ENCODE data around the gene DIO2. TPM values are rescaled to one million over a fixed set of nuclear protein-coding genes. Genes with fewer than 3 reads are reported as not detected.

DIO2 gene
- total RNA-seq, 1 experiment from 2014 or later = not detected

DNA sequence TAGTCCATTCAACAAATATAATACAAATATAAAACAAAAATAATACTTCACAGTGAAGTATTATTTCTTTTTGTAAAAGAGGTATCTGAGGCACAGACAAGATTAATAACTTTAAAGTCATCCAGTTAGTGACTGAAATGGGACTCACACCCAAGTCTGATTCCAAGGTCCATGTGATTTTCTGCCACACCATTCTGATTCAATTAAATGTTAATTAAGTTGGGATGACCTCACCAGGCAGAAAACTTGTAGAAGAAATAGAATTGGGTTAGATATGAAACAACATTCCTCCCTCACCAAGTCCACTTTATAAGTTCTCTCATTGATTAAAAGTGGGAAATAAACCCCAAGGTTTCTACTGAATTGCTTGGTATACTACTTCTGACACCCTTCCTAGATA, 34.4 kb downstream of the DIO2 start:
- no peak for DNase-seq (ENCODE audit: low spot score)
- in situ Hi-C loops (cut with HindIII; ENCODE audit: low sequenced_read_pairs) = no loop called here

DNA sequence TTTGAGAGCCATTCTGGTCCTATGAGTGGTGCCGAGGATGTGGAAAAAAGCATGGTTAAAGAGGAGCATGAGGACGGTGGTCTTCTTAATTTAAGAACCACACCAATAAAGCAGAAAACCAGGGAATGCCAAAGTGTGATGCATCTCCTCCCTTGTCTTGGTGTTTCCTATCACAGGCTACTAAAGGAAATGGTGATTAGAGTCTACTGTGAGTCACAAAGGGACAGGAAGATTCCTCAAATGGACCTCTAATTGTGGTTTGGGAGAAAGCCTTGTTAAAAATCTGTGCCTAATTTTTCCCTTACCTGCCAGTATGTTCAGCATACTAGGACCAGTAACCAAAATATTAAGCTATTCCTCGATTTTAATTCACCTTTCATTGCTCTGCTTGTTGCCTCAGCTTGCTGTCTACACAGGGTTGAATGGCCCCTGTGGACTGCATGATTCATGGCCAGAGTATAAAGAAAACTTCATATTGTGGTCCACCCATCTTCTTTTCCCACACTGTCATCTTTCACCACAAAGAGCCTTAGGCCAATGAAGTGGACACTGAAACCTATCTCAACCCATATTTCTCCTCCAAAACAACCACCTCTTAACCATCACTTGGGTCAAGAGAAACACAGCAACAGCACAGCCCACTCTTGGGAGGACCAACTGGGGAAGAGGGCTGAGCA, 38.8 kb downstream of the DIO2 start:
- in situ Hi-C loops (cut with HindIII; ENCODE audit: low sequenced_read_pairs) = no loop called here
- no peak for DNase-seq (ENCODE audit: low spot score)

DNA sequence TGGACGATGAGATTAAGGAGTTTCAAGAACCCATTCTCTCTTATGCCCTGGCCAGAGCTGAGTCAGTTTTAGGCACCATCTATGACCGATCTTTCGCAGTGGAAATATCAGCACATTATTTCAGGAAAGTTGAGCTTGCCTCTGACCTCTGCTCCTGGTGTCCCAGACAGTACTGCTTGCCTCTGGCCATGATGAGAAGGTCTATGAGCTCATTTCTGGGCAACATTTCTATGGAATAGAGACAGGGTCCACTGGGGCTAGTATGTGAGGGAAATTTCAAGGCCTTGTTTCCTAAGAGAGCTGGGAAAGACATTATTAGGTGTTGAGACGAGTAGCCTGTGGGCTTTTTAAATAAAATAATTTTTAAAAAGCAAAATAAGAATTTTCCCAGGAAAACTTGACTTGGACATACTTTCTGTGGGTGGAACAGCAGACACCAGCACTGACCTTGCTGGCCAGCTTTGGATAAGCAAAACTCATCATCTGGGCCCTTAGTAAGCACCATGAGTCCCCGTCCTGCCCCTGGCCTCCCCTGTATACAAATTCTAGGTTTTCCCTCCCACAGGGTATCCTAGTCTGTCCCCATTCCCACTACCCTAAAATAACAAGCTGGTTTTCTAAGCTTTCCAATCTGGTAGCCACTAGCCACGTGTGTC, 43.4 kb downstream of the DIO2 start:
- in situ Hi-C loops (cut with HindIII; ENCODE audit: low sequenced_read_pairs) = no loop called here
- no peak for DNase-seq (ENCODE audit: low spot score)

DNA sequence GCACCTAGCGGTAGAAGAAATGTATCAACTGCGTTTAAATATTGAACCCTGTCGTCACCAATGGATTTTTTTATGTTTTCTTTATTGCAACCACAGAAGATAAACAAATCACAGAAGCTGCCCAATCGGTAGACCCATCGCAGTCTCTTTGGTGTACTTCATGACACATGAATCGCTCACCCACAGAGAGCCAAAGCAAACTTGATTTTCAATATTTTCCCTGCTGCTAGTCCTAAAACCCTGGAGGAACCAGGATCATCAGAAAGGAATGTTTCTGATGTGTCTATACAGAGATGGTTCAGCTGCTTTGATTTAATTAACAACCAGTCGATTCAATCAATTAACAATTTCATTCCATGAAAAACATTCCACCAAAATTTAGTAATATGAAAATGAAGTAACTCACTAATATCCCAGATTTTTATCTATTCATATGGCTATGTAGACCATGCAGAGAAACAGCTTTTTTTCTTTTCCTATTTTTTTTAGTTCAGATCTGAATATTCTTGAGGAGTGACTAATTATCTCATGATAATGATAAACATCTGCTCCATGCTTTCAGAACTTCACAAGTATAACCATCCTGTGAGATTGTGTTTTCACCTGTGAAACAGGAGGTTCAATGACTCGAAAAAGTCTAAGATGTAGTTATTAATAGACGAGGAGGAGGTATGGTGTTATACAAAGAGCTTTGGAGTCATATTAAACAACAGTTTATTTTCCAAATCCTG, 46.1 kb downstream of the DIO2 start:
- no peak for DNase-seq (ENCODE audit: low spot score)
- in situ Hi-C loops (cut with HindIII; ENCODE audit: low sequenced_read_pairs) = no loop called here

DNA sequence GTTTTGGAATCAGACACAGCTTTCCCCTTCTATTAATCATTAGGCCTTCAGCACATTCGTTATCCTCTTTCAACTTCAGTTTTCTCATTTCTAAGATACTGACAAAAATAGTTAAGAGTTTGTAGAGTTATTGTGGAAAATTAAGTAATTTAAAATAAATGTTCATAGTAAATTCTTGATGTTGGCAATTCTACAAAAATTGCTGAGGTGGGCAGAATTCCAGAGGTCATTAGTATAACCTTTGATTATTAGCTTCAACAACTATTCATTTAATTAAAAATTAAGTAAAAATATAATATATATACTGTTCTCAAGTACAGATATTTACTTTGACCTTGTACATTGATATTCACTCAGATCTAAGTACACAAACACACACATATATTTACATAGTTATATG, 58.5 kb downstream of the DIO2 start:
- in situ Hi-C loops (cut with HindIII; ENCODE audit: low sequenced_read_pairs) = no loop called here
- DNase-seq (ENCODE audit: low spot score) = no peak

DNA sequence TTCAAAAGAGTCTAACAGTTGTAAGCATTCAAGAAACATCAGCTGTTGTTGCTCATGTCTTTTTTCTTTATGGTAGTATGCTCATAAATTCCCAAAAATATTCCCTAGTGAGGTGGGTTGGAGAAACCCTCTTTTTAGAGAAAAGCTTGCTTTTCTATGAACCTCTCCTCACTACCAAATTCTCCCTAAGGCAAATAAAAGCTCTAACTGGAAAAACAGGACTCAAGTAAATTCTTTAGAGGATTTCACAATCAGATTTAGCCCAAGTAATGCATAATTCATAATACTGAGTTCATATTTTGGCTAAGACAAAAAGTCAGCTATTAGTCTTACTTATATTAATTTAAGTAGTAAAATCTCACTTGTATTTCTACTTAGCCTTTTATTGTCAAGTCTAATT, 59.1 kb downstream of the DIO2 start:
- in situ Hi-C loops (cut with HindIII; ENCODE audit: low sequenced_read_pairs) = no loop called here
- no peak for DNase-seq (ENCODE audit: low spot score)

DNA sequence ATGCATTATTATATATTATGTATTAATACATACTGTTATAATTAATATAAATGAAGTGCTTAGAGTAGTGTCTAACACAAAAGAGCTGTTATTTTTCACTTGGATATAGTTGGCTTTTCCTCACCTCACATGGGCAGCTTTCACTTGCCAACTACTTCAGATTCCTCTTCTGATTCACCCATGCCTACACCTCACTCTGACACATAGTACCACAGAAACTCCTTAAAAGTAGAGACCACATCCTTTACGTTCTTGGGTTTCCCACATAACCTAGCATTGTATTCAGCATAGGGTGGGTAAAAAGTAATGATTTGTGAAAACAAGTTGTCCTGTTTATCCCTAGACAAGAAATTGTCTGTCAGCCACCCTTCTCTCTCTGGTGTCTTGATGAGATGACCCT, 61.0 kb downstream of the DIO2 start:
- in situ Hi-C loops (cut with HindIII; ENCODE audit: low sequenced_read_pairs) = no loop called here
- no peak for DNase-seq (ENCODE audit: low spot score)
